Activated T-helper 17 cell treated with anti-CD3 and anti-CD28 coated beads, Interleukin-2, amount 50 U/mL, for 72 hours (primary cell): Measurements from ENCODE around the gene DNAH11. TPM values are rescaled to one million over a fixed set of nuclear protein-coding genes. Genes with fewer than 3 reads are reported as not detected.

Source experiments
- ATAC-seq: fragments of 150-1000 bp; cut with Tn5 transposase; replicated peaks from 2 replicates; pipeline ENCODE4 v1.10.0; 2021; ENCODE audit warnings: mild to moderate bottlenecking, moderate library complexity
- H3K27ac Mint-ChIP-seq: one replicate; pipeline ENCODE4 v1.8.0; 2022; ENCODE audit warnings: mixed read lengths
- H3K27me3 Mint-ChIP-seq: one replicate; pipeline ENCODE4 v1.8.0; 2022; ENCODE audit warnings: mixed read lengths
- H3K36me3 Mint-ChIP-seq: one replicate; pipeline ENCODE4 v1.8.0; 2022; ENCODE audit warnings: low read depth, mild to moderate bottlenecking, mixed read lengths
- H3K4me1 Mint-ChIP-seq: one replicate; pipeline ENCODE4 v1.8.0; 2022; ENCODE audit warnings: mixed read lengths
- H3K4me3 Mint-ChIP-seq: one replicate; pipeline ENCODE4 v1.8.0; 2022; ENCODE audit warnings: mild to moderate bottlenecking, mixed read lengths
- H3K9me3 Mint-ChIP-seq: one replicate; pipeline ENCODE4 v1.8.0; 2022; ENCODE audit warnings: mixed read lengths
- total RNA-seq, 2 donors: library from RNA; stranded (reverse); gene quantifications; one replicate each; pipeline ENCODE4 v1.2.3, GENCODE V29; 2022

Gene DNAH11
- total RNA-seq, 2 donors from 2014 or later: 0.52 to 5.9 TPM

- H3K27ac Mint-ChIP-seq: no peak overlapping the region
- no peaks in the 10 kb centered on the region for H3K27me3 Mint-ChIP-seq
- peaks cover 12% of the 10 kb centered on the region for H3K4me1 Mint-ChIP-seq
- ATAC-seq: no peak
- no peak overlapping the region for H3K4me3 Mint-ChIP-seq
- H3K9me3 Mint-ChIP-seq: peaks cover 3% of the 10 kb centered on the region
- H3K36me3 Mint-ChIP-seq: peaks cover 62% of the 10 kb centered on the region
Measured at GRCh38 chr7:21903020-21903786, 360.4 kb downstream of the DNAH11 start.

- no peaks in the 10 kb centered on the region for H3K9me3 Mint-ChIP-seq
- no peaks in the 10 kb centered on the region for H3K27me3 Mint-ChIP-seq
- no peak overlapping the region for H3K27ac Mint-ChIP-seq
- H3K36me3 Mint-ChIP-seq: peaks cover 55% of the 10 kb centered on the region
- ATAC-seq: no peak
- no peak overlapping the region for H3K4me3 Mint-ChIP-seq
- H3K4me1 Mint-ChIP-seq: no peaks in the 10 kb centered on the region
Measured at GRCh38 chr7:21908746-21909145, 365.9 kb downstream of the DNAH11 start.

GRCh38 chr7:21910253-21910652 lies 367.4 kb downstream of the DNAH11 start:
- Mint-ChIP-seq H3K36me3 (peaks cover 55% of the 10 kb centered on the region), H3K4me3 (no peak overlapping the region), H3K27me3 (no peaks in the 10 kb centered on the region), H3K4me1 (no peaks in the 10 kb centered on the region), H3K9me3 (peaks cover 3% of the 10 kb centered on the region), H3K27ac (no peak overlapping the region)
- ATAC-seq: no peak

GRCh38 chr7:21911341-21911875 lies 368.6 kb downstream of the DNAH11 start:
- Mint-ChIP-seq H3K36me3 (peaks cover 55% of the 10 kb centered on the region), H3K4me3 (no peak overlapping the region), H3K4me1 (no peaks in the 10 kb centered on the region), H3K9me3 (peaks cover 3% of the 10 kb centered on the region), H3K27me3 (no peaks in the 10 kb centered on the region), H3K27ac (no peak overlapping the region)
- ATAC-seq: no peak

- Mint-ChIP-seq H3K36me3 (peaks cover 56% of the 10 kb centered on the region), H3K27me3 (no peaks in the 10 kb centered on the region)
- ATAC-seq: no peak
Measured at GRCh38 chr7:21912305-21912704, 369.5 kb downstream of the DNAH11 start.

GRCh38 chr7:21912931-21913780 lies 370.3 kb downstream of the DNAH11 start:
- Mint-ChIP-seq H3K36me3 (peaks cover 48% of the 10 kb centered on the region), H3K27me3 (no peaks in the 10 kb centered on the region), H3K9me3 (peaks cover 3% of the 10 kb centered on the region), H3K4me1 (no peaks in the 10 kb centered on the region), H3K27ac (no peak overlapping the region), H3K4me3 (no peak overlapping the region)
- ATAC-seq: no peak

More at GRCh38 chr7:21912305-21912704, 369.5 kb downstream of the DNAH11 start:
- Mint-ChIP-seq H3K4me1 (no peaks in the 10 kb centered on the region), H3K4me3 (no peak overlapping the region), H3K27ac (no peak overlapping the region), H3K9me3 (peaks cover 3% of the 10 kb centered on the region)

- no peaks in the 10 kb centered on the region for H3K4me1 Mint-ChIP-seq
- peaks cover 3% of the 10 kb centered on the region for H3K9me3 Mint-ChIP-seq
- no peak for ATAC-seq
Measured at GRCh38 chr7:21914671-21915070, 371.8 kb downstream of the DNAH11 start.

GRCh38 chr7:21915140-21915539 lies 372.3 kb downstream of the DNAH11 start:
- peaks cover 39% of the 10 kb centered on the region for H3K36me3 Mint-ChIP-seq
- no peaks in the 10 kb centered on the region for H3K4me1 Mint-ChIP-seq
- H3K9me3 Mint-ChIP-seq: peaks cover 3% of the 10 kb centered on the region
- H3K27me3 Mint-ChIP-seq: no peaks in the 10 kb centered on the region
- no peak for ATAC-seq
- no peak overlapping the region for H3K4me3 Mint-ChIP-seq
- no peak overlapping the region for H3K27ac Mint-ChIP-seq

More at GRCh38 chr7:21914671-21915070, 371.8 kb downstream of the DNAH11 start:
- no peaks in the 10 kb centered on the region for H3K27me3 Mint-ChIP-seq
- H3K27ac Mint-ChIP-seq: peak overlapping the region; percentile 44
- H3K36me3 Mint-ChIP-seq: peaks cover 39% of the 10 kb centered on the region
- H3K4me3 Mint-ChIP-seq: no peak overlapping the region

- Mint-ChIP-seq H3K27ac (no peak overlapping the region), H3K4me1 (no peaks in the 10 kb centered on the region), H3K27me3 (no peaks in the 10 kb centered on the region), H3K4me3 (no peak overlapping the region), H3K36me3 (peaks cover 39% of the 10 kb centered on the region), H3K9me3 (peaks cover 3% of the 10 kb centered on the region)
- no peak for ATAC-seq
Measured at GRCh38 chr7:21916176-21916575, 373.3 kb downstream of the DNAH11 start.

- H3K27me3 Mint-ChIP-seq: no peaks in the 10 kb centered on the region
- peaks cover 3% of the 10 kb centered on the region for H3K9me3 Mint-ChIP-seq
- no peaks in the 10 kb centered on the region for H3K4me1 Mint-ChIP-seq
- H3K27ac Mint-ChIP-seq: no peak overlapping the region
- ATAC-seq: no peak
- H3K4me3 Mint-ChIP-seq: no peak overlapping the region
- H3K36me3 Mint-ChIP-seq: peaks cover 39% of the 10 kb centered on the region
Measured at GRCh38 chr7:21916629-21917028, 373.8 kb downstream of the DNAH11 start.

- Mint-ChIP-seq H3K36me3 (peaks cover 36% of the 10 kb centered on the region), H3K27ac (no peak overlapping the region), H3K4me1 (no peaks in the 10 kb centered on the region), H3K9me3 (peaks cover 3% of the 10 kb centered on the region), H3K27me3 (no peaks in the 10 kb centered on the region), H3K4me3 (no peak overlapping the region)
- no peak for ATAC-seq
Measured at GRCh38 chr7:21918216-21918615, 375.4 kb downstream of the DNAH11 start.

GRCh38 chr7:21920936-21921335 lies 378.1 kb downstream of the DNAH11 start:
- Mint-ChIP-seq H3K27me3 (no peaks in the 10 kb centered on the region), H3K27ac (no peak overlapping the region), H3K9me3 (no peaks in the 10 kb centered on the region), H3K4me1 (no peaks in the 10 kb centered on the region), H3K36me3 (peaks cover 9% of the 10 kb centered on the region), H3K4me3 (no peak overlapping the region)
- ATAC-seq: no peak

GRCh38 chr7:21922605-21923004 lies 379.8 kb downstream of the DNAH11 start:
- H3K4me1 Mint-ChIP-seq: no peaks in the 10 kb centered on the region
- ATAC-seq: no peak
- no peak overlapping the region for H3K4me3 Mint-ChIP-seq
- H3K9me3 Mint-ChIP-seq: no peaks in the 10 kb centered on the region
- H3K27me3 Mint-ChIP-seq: peaks cover 6% of the 10 kb centered on the region
- no peak overlapping the region for H3K27ac Mint-ChIP-seq
- no peaks in the 10 kb centered on the region for H3K36me3 Mint-ChIP-seq

- Mint-ChIP-seq H3K9me3 (no peaks in the 10 kb centered on the region), H3K27me3 (peaks cover 6% of the 10 kb centered on the region), H3K36me3 (no peaks in the 10 kb centered on the region), H3K27ac (no peak overlapping the region), H3K4me1 (no peaks in the 10 kb centered on the region), H3K4me3 (no peak overlapping the region)
- ATAC-seq: no peak
Measured at GRCh38 chr7:21923658-21924057, 380.8 kb downstream of the DNAH11 start.

GRCh38 chr7:21926448-21926847 lies 383.6 kb downstream of the DNAH11 start:
- peaks cover 10% of the 10 kb centered on the region for H3K27me3 Mint-ChIP-seq
- no peak for ATAC-seq
- H3K4me1 Mint-ChIP-seq: no peaks in the 10 kb centered on the region
- H3K27ac Mint-ChIP-seq: no peak overlapping the region
- no peak overlapping the region for H3K4me3 Mint-ChIP-seq
- no peaks in the 10 kb centered on the region for H3K9me3 Mint-ChIP-seq
- no peaks in the 10 kb centered on the region for H3K36me3 Mint-ChIP-seq
